ENCODE results near the gene IL1RAPL2.

IL1RAPL2 gene

GRCh38 chrX:105816517-105816916 lies 1250.5 kb downstream of the IL1RAPL2 start:
- no peak for DNase-seq (ENCODE audit: low read depth)
